ENCODE results near the gene HMCN2. TPM values are rescaled to one million over a fixed set of nuclear protein-coding genes. Genes with fewer than 3 reads are reported as not detected.
A peak's percentile ranks its signal among the peaks of the same experiment; 100 is the strongest.

The HMCN2 gene
- total and polyA plus RNA-seq, 8 donors, result 0.31 to 3.9 (median 0.68) TPM

DNA sequence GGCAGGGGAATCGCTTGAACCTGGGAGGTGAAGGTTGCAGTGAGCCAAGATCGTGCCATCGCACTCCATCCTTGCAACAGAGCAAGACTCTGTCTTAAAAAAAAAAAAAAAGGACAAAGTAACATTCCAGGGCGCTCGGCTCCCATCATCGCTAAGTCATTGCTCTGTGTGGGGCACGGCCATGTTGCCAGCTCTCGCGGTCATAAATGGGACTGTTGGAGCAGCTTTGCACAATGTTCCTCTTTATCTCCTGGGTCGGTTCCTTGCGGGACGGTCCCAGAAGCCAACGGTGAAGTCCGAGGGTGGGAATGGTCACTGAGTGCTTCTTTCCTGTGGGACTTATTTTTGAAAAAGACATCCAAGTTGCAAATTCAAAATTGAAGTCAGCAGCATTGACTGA lies 65.5 kb downstream of the HMCN2 start:
- no peak for ATAC-seq
- intact Hi-C loops (cut with DNase I), result no loop called here

DNA sequence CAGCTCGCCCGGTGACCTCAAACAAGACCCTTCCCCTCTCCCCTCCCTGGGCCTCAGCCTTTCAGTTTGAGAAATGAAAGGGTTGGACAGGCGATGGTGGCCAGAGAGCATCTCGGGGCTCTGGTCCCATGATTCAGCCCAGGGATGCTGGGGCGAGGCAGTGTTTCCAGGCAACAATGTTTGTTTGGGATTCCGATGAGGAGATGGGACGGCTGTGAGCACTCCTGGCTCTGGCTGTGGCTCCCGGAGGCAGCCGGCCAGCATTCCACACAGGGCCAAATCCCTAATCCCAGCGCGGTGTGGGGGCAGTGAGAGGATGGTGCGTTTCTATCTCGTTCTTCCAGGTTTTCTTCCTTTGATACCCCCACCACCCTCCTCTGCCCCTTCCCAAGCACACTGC lies 66.0 kb downstream of the HMCN2 start:
- Histone ChIP-seq H3K4me1 (no peaks in the 10 kb centered on the region), H3K36me3 (no peaks in the 10 kb centered on the region), H3K27me3 (peaks cover 0 to 72% of the 10 kb centered on the region in 2 donors), H3K9me3 (no peaks in the 10 kb centered on the region), H3K27ac (no peak overlapping the region), H3K4me3 (no peak overlapping the region)
- DNase-seq (peak in 2 of 4 donors; percentile 29 to 40), ATAC-seq (peak; percentile 50)
- intact Hi-C loops (cut with DNase I), result no loop called here
- TF ChIP-seq, protein P1, sequence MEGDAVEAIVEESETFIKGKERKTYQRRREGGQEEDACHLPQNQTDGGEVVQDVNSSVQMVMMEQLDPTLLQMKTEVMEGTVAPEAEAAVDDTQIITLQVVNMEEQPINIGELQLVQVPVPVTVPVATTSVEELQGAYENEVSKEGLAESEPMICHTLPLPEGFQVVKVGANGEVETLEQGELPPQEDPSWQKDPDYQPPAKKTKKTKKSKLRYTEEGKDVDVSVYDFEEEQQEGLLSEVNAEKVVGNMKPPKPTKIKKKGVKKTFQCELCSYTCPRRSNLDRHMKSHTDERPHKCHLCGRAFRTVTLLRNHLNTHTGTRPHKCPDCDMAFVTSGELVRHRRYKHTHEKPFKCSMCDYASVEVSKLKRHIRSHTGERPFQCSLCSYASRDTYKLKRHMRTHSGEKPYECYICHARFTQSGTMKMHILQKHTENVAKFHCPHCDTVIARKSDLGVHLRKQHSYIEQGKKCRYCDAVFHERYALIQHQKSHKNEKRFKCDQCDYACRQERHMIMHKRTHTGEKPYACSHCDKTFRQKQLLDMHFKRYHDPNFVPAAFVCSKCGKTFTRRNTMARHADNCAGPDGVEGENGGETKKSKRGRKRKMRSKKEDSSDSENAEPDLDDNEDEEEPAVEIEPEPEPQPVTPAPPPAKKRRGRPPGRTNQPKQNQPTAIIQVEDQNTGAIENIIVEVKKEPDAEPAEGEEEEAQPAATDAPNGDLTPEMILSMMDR (IDR thresholded peaks at IDR 0.05), result no peak

More for the DNA sequence above, 65.5 kb downstream of the HMCN2 start:
- Histone ChIP-seq H3K27me3 (peaks cover 0 to 77% of the 10 kb centered on the region in 2 donors), H3K9me3 (no peaks in the 10 kb centered on the region), H3K36me3 (no peaks in the 10 kb centered on the region), H3K27ac (no peak overlapping the region), H3K4me1 (no peaks in the 10 kb centered on the region), H3K4me3 (no peak overlapping the region)
- TF ChIP-seq, protein P1 (IDR thresholded peaks at IDR 0.05), result no peak
- DNase-seq, result no peak

DNA sequence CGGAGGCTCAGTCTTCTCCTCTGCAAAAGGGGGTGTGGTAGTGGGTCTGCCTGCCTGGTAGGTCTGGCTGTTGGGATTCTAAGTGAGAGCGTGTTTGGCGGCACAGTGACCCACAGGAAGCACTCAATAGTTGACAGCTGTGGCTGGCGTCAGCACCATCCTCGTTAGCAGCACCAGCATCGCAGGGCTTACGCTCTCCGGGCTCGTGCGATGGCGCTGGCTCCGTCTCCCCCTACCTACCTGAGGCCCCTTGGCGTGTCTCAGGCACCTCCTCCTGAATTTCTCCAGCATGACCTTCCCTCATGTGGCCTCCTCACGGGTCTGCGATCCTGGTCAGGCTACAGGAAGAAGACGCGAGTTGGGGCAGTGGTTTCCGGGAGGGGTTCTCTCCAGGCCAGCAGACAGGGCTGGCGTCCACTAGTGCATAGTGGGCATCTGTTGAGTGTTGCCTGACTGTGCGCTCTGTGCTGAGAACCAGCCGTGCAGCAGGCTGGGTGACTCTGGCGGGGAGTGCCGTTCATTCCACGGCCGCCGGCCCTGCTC lies 66.9 kb downstream of the HMCN2 start:
- no peak overlapping the region for H3K4me3 ChIP-seq
- no peaks in the 10 kb centered on the region for H3K4me1 ChIP-seq
- peaks cover 0 to 66% of the 10 kb centered on the region in 2 donors for H3K27me3 ChIP-seq
- no peaks in the 10 kb centered on the region for H3K36me3 ChIP-seq
- ATAC-seq (no peak), DNase-seq (peak in 1 of 4 donors; percentile 79)
- intact Hi-C loops (cut with DNase I), result no loop called here
- H3K27ac ChIP-seq, result no peak overlapping the region
- TF ChIP-seq, protein P1 (IDR thresholded peaks at IDR 0.05), result no peak
- H3K9me3 ChIP-seq, result no peaks in the 10 kb centered on the region

DNA sequence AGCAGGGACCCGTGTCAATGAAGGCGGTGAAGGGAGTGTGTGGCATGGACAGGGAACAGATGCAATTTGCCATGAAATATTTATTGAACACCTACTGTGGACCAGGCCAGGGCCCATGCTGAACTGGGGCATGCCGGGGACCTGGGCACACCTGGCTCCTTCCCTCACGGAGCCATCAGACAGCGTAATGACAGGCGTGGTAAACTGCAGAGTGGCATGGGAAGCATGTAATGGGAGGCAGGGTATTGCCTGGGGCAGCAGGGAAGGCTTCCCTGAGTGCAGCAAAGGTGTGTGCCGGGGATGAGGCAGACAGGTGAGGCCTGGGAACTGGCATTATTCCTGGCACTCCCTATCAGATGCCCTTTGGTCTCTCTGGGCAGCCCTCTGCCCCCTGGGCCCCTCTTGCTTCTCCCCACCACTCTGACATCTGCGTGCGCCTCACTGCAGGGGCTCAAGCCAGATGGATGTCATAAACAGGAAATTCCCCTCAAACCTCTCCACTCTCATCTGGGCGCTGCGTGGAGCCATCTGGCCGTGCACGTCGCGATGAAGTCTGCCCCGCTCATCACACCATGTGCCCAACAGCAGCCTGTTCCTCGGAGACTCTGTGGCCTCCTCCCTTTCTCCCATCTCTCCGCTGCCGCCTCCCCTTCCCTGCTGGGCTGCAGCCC lies 67.6 kb downstream of the HMCN2 start:
- Histone ChIP-seq H3K4me1 (no peaks in the 10 kb centered on the region), H3K27me3 (peaks cover 0 to 59% of the 10 kb centered on the region in 2 donors), H3K27ac (no peak overlapping the region), H3K9me3 (no peaks in the 10 kb centered on the region), H3K4me3 (no peak overlapping the region), H3K36me3 (no peaks in the 10 kb centered on the region)
- TF ChIP-seq, protein P1 (IDR thresholded peaks at IDR 0.05), result no peak
- no peak for ATAC-seq
- intact Hi-C loops (cut with DNase I), result no loop called here
- DNase-seq, result peak in 3 of 4 donors; percentile 18 to 61 (median 54)

DNA sequence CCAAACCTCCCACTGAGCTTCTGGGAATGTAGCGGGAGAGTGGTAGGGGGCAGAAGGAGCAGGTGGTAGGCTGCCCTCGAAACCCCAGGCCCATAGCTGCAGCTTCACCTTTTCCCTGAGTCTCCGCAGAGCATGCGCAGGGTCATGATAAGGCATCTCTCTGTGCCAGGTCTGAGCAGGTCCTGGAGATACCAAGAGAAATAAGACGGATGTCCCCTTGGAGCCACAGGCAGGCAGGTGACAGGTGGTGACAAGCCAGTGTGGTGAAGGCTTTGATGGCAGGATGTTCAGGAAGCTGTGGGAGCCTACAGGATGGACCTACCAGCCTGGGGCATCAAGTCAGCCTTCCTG lies 68.1 kb downstream of the HMCN2 start:
- no peaks in the 10 kb centered on the region for H3K4me1 ChIP-seq
- no peak overlapping the region for H3K4me3 ChIP-seq
- no peak for ATAC-seq
- H3K36me3 ChIP-seq, result no peaks in the 10 kb centered on the region
- peaks cover 0 to 54% of the 10 kb centered on the region in 2 donors for H3K27me3 ChIP-seq
- no peaks in the 10 kb centered on the region for H3K9me3 ChIP-seq
- no peak for DNase-seq
- intact Hi-C loops (cut with DNase I), result no loop called here
- no peak overlapping the region for H3K27ac ChIP-seq
- TF ChIP-seq, protein P1 (IDR thresholded peaks at IDR 0.05), result no peak

Data from left lung (tissue), 10 donors.